K562 (cell line): ENCODE data around the gene METAP1D. TPM values are rescaled to one million over a fixed set of nuclear protein-coding genes. Genes with fewer than 3 reads are reported as not detected.

ENCODE experiments used
- CEBPB ChIP-seq: fragments of 450-650 bp; IDR thresholded peaks from 2 replicates; pipeline ENCODE4 v1.6.1; 2016; ENCODE audit warnings: missing genetic modification characterization, missing compliant biosample characterization
- CEBPG ChIP-seq, 3 experiments: fragments of 200-800 bp in 1 of 3; sonication (Bioruptor generic) in 1 of 3; sonication (generic) in 1 of 3; formaldehyde crosslinking in 1 of 3; IDR thresholded peaks in 2 of 3; conservative IDR thresholded peaks in 1 of 3; 2 replicates each; pipeline versions ENCODE4 v1.6.1 to v1.8.0; 2016 to 2022; ENCODE audit warnings: missing compliant biosample characterization in 2 of 3, missing genetic modification characterization in 2 of 3, mild to moderate bottlenecking in 1 of 3, missing genetic modification reagents in 1 of 3
- CHD2 ChIP-seq: IDR thresholded peaks from 2 replicates; pipeline ENCODE4 v1.6.1; 2011; ENCODE audit warnings: low read depth, low read length
- CREB1 ChIP-seq, 2 experiments: sonication (generic) in 1 of 2; formaldehyde crosslinking in 1 of 2; IDR thresholded peaks; 2 replicates each; pipeline versions ENCODE4 v1.6.1 to v1.8.0; 2012 to 2022; ENCODE audit warnings: inconsistent platforms in 1 of 2, mild to moderate bottlenecking in 1 of 2, missing genetic modification reagents in 1 of 2, moderate library complexity in 1 of 2
- EZH2 ChIP-seq: IDR thresholded peaks from 2 replicates; pipeline ENCODE4 v1.6.1; 2012; ENCODE audit warnings: low read depth, mild to moderate bottlenecking, inconsistent platforms, low read length, borderline replicate concordance
- MNT ChIP-seq, 2 experiments: fragments of 450-650 bp; conservative IDR thresholded peaks; 2 replicates each; pipeline ENCODE4 v1.6.1; 2017; ENCODE audit warnings: mild to moderate bottlenecking in 2 of 2, moderate library complexity in 2 of 2
- PHB ChIP-seq: fragments of 250-450 bp; sonication (Bioruptor Pico); IDR thresholded peaks from 2 replicates; pipeline ENCODE4 v1.5.0; 2021
- RFX7 ChIP-seq: fragments of 250-450 bp; sonication (Bioruptor Pico); IDR thresholded peaks from 2 replicates; pipeline ENCODE4 v1.5.1; 2021; ENCODE audit warnings: mild to moderate bottlenecking
- XRCC5 ChIP-seq: fragments of 200-400 bp; formaldehyde crosslinking; IDR thresholded peaks from 2 replicates; pipeline ENCODE4 v1.6.1; 2017; ENCODE audit warnings: low read depth, mild to moderate bottlenecking, low read length
- ZNF133 ChIP-seq: fragments of 250-450 bp; sonication (Bioruptor Pico); IDR thresholded peaks from 2 replicates; pipeline ENCODE4 v1.4.0; 2020; ENCODE audit warnings: mild to moderate bottlenecking
- ZNF3 ChIP-seq: fragments of 250-450 bp; sonication (Bioruptor Pico); IDR thresholded peaks from 2 replicates; pipeline ENCODE4 v1.5.0; 2021; ENCODE audit warnings: mild to moderate bottlenecking, moderate library complexity
- ZNF77 ChIP-seq: fragments of 250-450 bp; sonication (Bioruptor Pico); IDR thresholded peaks from 2 replicates; pipeline ENCODE4 v1.5.0; 2020
- polyA plus RNA-seq, 8 experiments: library from polyadenylated mRNA; depleted of rRNA in 4 of 8; stranded (reverse) in 5 of 8; unstranded in 3 of 8; fragments of >200 nt; fragmentation: Nextera tagmentation in 2 of 8; fragmentation: Illumina TruSeq in 1 of 8; extraction: Ambion mirVana in 2 of 8; extraction: Trizol in 1 of 8; gene quantifications; 2 replicates each; pipeline versions ENCODE4 v1.2.1 to v1.2.3, GENCODE V29; 2011 to 2014; ENCODE audit warnings: inconsistent platforms in 1 of 8, missing spikeins in 1 of 8
- total RNA-seq, 7 experiments: library from RNA; depleted of rRNA in 6 of 7; stranded (reverse); fragments of >200 nt in 6 of 7; fragmentation: Illumina TruSeq in 2 of 7; extraction: Trizol in 2 of 7; gene quantifications; 2 replicates each; pipeline versions ENCODE4 v1.2.1 to v1.2.3, GENCODE V29; 2011 to 2021; ENCODE audit warnings: low replicate concordance in 1 of 7
- TF ChIP-seq, protein P1 (sequence below): fragments of 450-650 bp; IDR thresholded peaks from 2 replicates; pipeline ENCODE4 v1.6.1; 2016; ENCODE audit warnings: low read depth
- TF ChIP-seq, protein P2 (sequence below): fragments of 450-650 bp; formaldehyde crosslinking; IDR thresholded peaks from 2 replicates; pipeline ENCODE4 v1.4.0; 2020; ENCODE audit warnings: mild to moderate bottlenecking, mixed read lengths

METAP1D gene
- total and polyA plus RNA-seq, 9 of the 15 experiments (the other 6 are each of a cell fraction or from before 2014, with no cell fraction given), result 8.0 to 23.4 (median 15.7) TPM

GRCh38 chr2:172098650-172099471, 99.1 kb downstream of the METAP1D start (continued):
- TF ChIP-seq, protein P1, sequence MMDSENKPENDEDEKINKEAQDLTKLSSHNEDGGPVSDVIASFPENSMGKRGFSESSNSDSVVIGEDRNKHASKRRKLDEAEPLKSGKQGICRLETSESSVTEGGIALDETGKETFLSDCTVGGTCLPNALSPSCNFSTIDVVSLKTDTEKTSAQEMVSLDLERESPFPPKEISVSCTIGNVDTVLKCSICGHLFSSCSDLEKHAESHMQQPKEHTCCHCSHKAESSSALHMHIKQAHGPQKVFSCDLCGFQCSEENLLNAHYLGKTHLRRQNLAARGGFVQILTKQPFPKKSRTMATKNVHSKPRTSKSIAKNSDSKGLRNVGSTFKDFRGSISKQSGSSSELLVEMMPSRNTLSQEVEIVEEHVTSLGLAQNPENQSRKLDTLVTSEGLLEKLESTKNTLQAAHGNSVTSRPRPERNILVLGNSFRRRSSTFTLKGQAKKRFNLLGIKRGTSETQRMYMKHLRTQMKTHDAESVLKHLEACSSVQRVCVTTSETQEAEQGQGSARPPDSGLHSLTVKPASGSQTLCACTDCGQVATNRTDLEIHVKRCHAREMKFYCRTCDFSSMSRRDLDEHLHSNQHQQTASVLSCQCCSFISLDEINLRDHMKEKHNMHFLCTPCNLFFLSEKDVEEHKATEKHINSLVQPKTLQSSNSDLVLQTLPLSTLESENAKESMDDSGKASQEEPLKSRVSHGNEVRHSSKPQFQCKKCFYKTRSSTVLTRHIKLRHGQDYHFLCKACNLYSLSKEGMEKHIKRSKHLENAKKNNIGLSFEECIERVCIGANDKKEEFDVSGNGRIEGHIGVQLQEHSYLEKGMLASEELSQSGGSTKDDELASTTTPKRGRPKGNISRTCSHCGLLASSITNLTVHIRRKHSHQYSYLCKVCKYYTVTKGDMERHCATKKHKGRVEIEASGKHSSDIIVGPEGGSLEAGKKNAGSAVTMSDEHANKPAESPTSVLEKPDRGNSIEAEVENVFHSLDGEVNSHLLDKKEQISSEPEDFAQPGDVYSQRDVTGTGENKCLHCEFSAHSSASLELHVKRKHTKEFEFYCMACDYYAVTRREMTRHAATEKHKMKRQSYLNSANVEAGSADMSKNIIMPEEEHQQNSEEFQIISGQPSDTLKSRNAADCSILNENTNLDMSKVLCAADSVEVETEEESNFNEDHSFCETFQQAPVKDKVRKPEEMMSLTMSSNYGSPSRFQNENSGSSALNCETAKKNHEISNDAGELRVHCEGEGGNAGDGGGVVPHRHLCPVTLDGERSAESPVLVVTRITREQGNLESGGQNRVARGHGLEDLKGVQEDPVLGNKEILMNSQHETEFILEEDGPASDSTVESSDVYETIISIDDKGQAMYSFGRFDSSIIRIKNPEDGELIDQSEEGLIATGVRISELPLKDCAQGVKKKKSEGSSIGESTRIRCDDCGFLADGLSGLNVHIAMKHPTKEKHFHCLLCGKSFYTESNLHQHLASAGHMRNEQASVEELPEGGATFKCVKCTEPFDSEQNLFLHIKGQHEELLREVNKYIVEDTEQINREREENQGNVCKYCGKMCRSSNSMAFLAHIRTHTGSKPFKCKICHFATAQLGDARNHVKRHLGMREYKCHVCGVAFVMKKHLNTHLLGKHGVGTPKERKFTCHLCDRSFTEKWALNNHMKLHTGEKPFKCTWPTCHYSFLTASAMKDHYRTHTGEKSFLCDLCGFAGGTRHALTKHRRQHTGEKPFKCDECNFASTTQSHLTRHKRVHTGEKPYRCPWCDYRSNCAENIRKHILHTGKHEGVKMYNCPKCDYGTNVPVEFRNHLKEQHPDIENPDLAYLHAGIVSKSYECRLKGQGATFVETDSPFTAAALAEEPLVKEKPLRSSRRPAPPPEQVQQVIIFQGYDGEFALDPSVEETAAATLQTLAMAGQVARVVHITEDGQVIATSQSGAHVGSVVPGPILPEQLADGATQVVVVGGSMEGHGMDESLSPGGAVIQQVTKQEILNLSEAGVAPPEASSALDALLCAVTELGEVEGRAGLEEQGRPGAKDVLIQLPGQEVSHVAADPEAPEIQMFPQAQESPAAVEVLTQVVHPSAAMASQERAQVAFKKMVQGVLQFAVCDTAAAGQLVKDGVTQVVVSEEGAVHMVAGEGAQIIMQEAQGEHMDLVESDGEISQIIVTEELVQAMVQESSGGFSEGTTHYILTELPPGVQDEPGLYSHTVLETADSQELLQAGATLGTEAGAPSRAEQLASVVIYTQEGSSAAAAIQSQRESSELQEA, result peak; percentile 51; the same call in 1 of the 2 replicates
- TF ChIP-seq ZNF133 (CRISPR knock-in tag), result no peak
- no peak for TF ChIP-seq ZNF3 (CRISPR knock-in tag)
- TF ChIP-seq, protein P2, sequence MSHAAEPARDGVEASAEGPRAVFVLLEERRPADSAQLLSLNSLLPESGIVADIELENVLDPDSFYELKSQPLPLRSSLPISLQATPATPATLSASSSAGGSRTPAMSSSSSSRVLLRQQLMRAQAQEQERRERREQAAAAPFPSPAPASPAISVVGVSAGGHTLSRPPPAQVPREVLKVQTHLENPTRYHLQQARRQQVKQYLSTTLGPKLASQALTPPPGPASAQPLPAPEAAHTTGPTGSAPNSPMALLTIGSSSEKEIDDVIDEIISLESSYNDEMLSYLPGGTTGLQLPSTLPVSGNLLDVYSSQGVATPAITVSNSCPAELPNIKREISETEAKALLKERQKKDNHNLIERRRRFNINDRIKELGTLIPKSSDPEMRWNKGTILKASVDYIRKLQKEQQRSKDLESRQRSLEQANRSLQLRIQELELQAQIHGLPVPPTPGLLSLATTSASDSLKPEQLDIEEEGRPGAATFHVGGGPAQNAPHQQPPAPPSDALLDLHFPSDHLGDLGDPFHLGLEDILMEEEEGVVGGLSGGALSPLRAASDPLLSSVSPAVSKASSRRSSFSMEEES, result peak; percentile 95
- no peak for TF ChIP-seq CEBPB (tag)
- TF ChIP-seq MNT (conservative IDR thresholded peaks at IDR 0.05), result peak; percentile 79 to 87
- no peak for TF ChIP-seq CEBPG (CRISPR knock-in tag; IDR thresholded peaks at IDR 0.05)
- TF ChIP-seq CEBPG (tag; conservative IDR thresholded peaks at IDR 0.05 in 1 of 2, IDR thresholded peaks at IDR 0.05 in 1 of 2), result no peak
- peak; percentile 15; the same call in 1 of the 2 replicates for TF ChIP-seq CREB1 (IDR thresholded peaks at IDR 0.05)
- TF ChIP-seq CREB1 (CRISPR knock-in tag; IDR thresholded peaks at IDR 0.05), result peak; percentile 49
- no peak for TF ChIP-seq PHB (CRISPR knock-in tag)
- no peak for TF ChIP-seq XRCC5
- TF ChIP-seq RFX7 (CRISPR knock-in tag), result no peak
- peak; percentile 59; the same call in 1 of the 2 replicates for TF ChIP-seq CHD2
- TF ChIP-seq ZNF77 (CRISPR knock-in tag), result no peak
- TF ChIP-seq EZH2, result no peak
